IPS-NIHi7 (cell line): ENCODE measurements around the gene CAMSAP1.
A peak's percentile ranks its signal among the peaks of the same experiment; 100 is the strongest.
"Not testable (repeated sequence)": the region's sequence is repeated elsewhere in the genome, so short reads cannot be mapped to it uniquely, and the experiment has no call there.

Source experiments
- DNase-seq: peaks from one replicate; pipeline ENCODE4 v3.0.0; 2012; ENCODE audit warnings: mixed read lengths; ENCODE audit errors: extremely low spot score

Gene CAMSAP1, protein sequence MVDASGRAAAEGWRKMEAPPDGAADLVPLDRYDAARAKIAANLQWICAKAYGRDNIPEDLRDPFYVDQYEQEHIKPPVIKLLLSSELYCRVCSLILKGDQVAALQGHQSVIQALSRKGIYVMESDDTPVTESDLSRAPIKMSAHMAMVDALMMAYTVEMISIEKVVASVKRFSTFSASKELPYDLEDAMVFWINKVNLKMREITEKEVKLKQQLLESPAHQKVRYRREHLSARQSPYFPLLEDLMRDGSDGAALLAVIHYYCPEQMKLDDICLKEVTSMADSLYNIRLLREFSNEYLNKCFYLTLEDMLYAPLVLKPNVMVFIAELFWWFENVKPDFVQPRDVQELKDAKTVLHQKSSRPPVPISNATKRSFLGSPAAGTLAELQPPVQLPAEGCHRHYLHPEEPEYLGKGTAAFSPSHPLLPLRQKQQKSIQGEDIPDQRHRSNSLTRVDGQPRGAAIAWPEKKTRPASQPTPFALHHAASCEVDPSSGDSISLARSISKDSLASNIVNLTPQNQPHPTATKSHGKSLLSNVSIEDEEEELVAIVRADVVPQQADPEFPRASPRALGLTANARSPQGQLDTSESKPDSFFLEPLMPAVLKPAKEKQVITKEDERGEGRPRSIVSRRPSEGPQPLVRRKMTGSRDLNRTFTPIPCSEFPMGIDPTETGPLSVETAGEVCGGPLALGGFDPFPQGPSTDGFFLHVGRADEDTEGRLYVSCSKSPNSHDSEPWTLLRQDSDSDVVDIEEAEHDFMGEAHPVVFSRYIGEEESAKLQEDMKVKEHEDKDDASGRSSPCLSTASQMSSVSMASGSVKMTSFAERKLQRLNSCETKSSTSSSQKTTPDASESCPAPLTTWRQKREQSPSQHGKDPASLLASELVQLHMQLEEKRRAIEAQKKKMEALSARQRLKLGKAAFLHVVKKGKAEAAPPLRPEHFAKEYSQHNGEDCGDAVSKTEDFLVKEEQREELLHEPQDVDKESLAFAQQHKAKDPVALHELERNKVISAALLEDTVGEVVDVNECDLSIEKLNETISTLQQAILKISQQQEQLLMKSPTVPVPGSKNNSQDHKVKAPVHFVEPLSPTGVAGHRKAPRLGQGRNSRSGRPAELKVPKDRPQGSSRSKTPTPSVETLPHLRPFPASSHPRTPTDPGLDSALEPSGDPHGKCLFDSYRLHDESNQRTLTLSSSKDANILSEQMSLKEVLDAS (N-terminal part only)

DNA sequence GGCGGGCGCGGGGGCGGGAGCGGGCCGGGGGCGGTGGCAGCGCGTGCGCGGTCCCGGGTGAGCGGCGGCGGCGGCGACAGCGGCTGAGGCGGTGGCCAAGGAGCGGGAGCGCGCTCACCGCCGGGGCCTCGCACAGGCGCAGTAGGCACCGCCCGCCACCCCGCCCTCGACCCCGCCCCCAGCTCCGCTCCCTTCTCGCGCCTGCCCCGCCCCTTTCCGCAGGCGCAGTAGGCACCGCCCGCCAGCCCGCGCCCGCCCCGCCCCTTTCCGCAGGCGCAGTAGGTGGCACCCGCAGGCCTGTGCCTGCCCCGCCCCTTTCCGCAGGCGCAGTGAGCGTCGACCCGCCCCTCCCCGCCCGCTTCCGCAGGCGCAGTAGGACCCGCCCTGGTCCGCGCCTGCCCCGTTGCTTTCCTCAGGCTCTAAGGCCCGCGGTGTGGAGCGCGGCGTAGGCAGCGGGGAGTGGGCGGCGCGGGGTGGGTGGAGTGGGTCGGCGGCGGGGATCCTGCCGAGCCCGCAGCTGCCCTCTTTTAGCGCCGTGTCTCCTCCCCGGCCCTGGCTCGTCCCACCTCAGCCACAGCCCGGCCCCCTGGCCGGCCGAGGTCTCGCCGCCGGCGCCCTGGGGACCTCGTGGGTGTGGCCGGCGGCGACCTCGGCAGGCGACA lies at the start of gene CAMSAP1:
TSS of gene CAMSAP1 (minus strand) at position 116 of the 662 bp plus-strand sequence. CDS start 387 bp downstream, outside the sequence.
- DNase-seq: peak; percentile 98

DNA sequence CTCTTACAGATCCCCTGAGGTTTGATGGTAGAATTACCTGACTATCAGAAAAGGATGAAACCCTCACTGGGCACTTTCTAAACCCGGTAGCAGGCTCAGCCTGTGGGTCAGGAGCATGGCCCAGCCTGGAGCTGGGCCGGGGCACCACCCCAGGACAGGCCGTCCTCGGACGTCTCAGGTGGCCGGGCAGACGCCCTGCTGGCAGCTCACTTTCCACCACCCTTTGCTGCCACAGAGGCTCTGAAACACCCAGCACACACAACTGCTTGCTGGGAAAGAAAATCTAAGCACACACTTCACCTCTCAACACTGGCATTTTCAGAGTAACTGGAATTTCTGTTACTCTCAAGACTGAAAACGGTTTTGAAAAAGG lies 49.4 kb upstream of the CAMSAP1 start:
- DNase-seq: no peak

DNA sequence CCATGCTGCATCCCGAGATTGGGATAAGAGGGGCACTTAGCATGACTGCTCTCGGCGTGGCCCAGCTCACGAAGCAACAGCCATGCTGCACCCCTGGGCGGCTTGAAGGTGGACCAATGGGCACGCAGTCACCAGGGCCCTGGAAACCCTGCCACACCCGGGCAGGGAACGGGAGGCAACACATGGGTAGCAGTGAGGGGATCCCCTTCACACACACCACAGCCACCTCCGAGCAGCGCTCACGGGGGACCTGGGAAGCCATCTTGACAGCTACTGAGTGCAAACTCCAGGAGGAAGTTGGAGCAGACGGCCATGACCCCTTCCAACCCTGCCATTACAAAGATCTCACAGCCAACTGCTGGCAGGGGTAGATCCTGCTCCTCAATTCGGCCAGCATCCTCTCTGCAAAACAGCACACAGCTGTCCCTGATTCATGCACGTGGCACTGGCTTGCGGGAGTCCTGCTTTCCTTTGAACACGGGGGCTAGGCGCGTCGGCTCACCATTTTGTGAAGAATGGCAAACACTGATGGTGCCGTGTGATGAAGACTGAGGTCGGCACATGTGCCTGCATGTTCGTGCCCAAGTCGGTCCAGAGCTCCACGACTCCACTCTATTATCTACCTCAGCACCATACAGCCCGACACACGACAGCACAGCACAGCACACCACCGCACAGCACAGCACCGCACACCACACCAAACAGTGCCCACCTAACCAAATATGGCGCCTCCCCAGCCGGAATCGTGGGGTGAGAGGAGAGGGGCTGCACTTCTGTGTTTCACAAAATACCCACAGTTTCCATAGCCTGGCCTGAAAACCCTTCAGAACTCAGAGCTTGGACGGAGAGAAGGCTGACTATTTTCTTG lies 48.8 kb upstream of the CAMSAP1 start:
- DNase-seq: no peak

DNA sequence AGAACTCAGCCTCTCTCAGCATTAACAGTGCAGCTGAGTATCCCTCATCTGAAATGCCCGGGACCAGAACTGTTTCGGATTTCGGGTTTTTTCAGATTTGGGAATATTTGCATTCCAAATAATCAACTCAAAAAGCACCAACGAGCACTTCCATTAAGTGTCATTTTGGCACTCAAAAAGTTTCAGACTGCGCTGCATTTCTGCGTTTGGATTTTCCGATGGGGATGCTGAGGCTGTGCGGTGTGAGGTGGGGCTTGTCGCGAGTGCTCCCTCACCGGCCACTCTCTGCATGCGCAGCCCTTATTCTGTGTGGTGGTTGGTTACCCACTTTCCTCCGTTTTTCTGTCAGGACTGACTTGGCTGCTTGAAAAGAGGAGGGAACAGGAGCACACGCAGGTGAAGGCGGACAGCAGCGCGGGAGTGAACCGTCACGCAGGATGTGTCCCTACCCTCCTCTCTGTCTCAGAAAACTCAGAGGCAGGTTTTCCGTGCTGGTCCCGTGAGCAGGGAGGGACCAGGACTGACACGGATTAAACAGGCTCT lies 45.4 kb upstream of the CAMSAP1 start:
- no peak for DNase-seq

DNA sequence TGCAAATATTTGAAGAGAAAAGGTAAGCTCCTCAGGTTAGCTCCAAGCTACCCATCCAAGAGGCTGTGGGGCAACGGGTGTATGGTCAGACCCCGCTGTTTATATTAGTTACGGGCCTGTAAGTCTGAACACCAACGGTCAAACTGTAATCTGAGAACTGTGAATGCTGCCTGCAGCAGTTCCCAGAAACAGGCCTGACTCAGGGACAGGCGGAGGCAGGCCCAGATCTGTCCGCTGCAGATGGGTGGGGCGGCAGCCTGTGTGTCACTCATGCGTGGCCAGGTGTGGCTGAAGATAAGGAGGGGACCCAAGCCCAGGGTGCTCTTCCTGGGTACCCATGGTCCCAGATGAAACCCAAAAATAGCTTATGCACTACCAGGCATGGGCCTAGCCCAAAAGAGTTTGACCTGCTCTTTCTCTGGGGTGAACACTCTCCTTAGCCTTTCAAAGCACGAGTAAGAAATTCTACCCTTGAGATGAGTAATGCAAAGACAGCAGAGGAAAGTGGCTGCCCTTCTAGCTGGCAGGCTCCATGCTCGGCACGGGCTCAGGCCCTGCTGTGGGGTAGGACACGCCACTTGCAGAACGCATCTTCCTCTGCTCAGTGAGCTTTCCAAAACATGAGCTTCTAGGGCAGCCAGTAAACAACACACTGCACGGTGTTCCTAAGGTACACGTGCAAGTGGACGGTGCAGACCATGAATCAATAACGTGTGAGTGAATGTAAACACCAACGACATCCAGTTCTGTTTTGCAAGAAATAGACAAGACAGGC lies 44.7 kb upstream of the CAMSAP1 start:
- no peak for DNase-seq

DNA sequence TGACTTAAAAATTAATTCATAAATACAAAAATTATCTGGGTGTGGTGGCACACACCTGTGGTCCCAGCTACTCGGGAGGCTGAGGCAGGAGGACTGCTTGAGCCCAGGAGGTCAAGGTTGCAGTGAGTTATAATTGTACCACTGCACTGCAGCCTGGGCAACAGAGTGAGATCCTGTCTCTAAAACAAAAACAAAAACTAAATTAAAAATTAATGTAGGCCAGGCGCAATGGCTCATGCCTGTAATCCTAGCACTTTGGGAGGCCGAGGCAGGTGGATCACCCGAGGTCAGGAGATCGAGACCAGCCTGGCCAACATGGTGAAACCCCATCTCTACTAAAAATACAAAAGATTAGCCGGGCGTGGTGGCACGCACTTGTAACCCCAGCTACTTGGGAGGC lies 44.0 kb upstream of the CAMSAP1 start:
- not testable (repeated sequence) for DNase-seq

DNA sequence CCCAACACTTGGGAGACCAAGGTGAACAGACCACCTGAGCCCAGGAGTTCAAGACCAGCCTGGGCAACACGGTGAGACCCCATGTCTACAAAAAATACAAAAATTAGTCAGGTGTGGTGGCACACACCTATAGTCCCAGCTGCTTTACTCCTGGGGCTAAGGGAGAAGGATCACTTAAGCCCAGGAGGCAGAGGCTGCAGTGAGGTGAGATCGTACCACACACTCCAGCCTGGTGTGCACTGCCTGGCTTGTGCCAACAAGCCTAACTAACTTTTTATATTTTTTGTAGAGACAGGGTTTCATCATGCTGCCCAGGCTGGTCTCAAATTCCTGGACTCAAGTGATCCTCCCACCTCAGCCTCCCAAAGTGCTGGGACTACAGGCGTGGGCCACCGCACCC lies 43.5 kb upstream of the CAMSAP1 start:
- not testable (repeated sequence) for DNase-seq

DNA sequence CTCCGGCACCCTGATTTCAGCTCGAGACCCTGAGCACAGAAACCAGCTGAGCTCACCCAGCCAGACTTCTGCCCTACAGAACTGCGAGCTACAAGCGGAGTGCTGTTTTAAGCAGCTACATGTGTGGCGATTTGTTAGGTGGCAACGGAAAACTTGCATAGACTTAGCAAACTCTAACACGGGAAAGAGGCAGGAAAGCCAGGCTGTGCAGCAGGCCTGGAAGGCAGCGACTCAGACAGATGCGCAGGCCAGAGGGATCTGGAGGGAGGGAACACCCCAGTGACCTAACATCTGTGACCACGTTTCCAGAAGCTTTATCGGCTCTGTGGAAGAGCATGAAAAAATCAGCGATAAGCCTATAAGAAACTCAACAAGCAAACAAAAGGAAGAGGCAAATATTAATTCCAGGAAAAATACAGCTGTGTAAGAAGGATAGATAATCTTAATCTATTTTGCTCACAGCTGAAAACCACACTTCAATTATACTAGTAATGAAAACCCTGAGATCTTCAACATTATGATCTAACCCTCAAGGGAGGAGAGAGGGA lies 42.9 kb upstream of the CAMSAP1 start:
- no peak for DNase-seq

DNA sequence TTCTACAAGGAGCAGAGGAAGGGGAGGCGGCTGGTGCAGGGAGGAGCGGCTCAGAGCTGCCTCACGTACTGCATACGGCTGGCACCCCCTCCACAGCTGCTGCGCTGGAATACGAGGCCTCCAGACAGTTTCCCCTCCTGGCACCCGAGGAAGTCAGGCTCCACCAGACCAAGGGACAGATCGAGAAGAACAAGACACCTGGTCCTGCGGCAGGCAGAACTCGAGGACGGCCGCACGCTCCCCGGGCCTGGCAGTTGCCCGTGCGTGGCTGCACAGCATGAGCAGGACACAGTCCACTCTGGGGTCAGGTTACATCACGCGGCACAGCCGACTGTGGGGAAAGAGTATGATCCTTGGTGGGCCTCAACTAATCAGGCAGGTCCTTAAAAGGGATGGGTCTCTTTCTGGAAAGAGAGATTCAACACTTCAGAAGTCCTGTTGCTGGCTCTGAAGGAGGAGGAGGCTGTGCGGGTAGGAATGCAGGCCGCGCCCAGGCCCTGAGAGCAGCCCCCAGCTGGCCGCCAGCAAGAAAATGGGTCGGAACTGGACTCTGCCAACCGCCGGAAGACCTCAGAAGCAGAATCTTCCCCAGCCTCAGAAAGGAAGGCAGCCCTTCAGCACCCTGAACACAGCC lies 42.3 kb upstream of the CAMSAP1 start:
- no peak for DNase-seq

DNA sequence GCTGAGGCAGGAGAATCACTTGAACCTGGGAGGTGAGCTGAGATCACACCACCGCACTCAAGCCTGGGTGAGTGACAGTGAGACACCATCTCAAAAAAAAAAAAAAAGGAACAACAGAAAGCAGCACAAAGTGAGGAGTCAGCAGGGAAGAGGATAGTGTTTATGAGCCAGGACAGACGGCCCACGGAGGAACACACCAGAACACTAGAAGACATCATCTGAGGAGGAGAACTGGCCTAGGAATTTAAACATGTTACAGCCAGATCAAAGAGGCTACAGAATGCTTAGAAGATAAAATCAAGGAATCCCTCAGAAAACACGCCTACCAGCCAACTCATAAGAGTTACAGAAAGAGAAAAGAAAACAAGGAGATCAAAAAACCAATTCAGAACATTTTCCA lies 41.6 kb upstream of the CAMSAP1 start:
- DNase-seq: no peak

DNA sequence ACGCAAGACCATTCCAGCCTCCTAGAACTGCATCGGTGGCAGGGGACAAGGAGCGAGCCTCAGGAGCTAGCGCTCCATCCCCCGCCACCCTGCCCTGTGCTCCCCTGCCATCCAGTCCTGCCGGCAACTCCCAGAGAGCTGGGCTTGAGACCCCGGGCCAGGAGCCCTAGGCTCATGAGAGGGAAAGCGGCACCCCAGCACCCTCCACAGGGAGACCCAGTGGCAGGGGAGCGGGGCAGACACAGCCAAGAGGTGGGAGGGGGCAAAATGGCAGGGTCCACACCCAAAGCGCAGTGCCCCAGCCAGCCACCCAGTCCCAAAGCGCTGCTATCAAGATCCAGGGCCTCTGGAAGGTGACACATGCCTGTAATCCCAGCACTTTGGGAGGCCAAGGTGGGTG lies 41.1 kb upstream of the CAMSAP1 start:
- DNase-seq: no peak

DNA sequence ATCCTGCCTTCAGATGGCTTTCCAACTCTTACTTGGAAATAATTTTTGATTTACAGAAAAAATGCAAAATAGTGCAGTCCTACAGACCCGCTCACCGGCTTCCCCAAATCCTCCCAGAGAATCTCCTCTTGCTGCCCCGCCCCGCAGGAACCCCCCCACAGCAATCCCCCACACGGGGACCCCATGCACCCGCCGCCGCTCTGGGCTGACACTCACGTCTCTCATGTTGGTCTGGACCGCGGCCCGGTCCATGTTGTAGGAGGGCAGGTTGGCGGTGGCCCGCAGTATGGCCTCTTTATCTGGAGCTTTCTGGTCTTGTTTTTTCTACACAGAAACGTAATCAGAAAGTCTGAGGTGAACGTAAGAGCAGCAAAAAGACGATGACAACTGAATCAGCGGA lies 40.2 kb upstream of the CAMSAP1 start:
- DNase-seq: no peak

DNA sequence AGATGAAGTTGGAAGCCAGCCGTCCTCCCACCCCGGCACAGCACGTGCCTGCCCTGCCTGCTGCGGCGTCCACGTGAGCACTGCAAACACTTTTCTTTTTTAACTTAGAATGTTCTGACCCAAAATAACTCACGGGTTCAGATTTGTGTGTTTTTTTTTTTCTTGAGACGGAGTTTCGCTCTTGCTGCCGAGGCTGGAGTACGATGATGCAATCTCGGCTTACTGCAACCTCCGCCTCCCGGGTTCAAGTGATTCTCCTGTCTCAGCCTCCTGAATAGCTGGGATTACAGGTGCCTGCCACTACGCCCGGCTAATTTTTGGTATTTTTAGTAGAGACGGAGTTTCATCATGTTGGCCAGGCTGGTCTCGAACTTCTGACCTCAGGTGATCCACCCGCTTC lies 39.8 kb upstream of the CAMSAP1 start:
- DNase-seq: not testable (repeated sequence)

DNA sequence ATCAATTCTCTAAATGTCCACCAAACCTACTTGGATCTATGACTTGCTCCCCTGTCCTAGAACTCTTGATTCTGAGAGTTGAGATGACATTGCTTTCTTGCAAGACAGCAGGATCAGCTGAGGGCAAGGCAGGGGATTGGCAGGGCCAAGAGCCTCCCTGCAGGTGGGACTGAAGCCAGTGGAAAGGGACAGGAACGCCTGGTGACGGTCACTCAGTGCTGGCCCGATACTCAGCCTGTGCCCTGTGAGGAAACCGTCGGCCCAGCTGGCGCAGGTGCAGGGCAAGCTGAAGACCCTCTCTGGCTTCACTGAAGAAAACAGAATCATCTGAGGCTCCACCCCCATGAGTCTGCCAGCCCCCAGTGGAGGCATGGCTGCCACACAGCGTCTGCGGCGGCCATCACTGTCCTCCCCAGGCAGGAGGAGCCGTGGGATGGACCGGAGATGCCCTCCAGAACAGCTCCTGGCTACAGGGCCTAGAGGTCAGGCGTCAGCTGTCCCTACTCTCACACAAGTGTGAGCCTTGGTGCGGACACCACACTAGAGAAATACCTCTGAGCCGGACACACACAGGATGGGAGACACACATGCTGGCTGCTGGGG lies 39.1 kb upstream of the CAMSAP1 start:
- no peak for DNase-seq

DNA sequence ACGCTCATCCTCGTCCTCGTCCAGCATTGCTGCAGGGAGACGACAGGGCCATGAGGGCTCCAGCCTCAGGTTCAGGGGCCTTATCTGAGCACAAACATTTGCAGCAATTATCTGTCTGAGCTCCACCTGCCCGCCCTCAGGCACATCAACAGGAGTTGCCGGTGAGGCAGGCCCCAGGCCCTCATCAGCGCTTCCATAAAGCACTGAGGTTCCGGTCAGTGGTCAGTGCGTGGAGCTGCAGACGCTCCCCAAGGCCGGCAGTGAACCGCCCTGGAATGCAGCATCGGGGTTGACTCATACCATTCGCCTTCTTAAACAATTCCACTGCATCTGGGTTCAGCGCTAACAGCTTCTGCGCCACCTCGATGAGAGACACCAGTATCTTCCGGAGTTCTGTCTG lies 38.6 kb upstream of the CAMSAP1 start:
- no peak for DNase-seq

DNA sequence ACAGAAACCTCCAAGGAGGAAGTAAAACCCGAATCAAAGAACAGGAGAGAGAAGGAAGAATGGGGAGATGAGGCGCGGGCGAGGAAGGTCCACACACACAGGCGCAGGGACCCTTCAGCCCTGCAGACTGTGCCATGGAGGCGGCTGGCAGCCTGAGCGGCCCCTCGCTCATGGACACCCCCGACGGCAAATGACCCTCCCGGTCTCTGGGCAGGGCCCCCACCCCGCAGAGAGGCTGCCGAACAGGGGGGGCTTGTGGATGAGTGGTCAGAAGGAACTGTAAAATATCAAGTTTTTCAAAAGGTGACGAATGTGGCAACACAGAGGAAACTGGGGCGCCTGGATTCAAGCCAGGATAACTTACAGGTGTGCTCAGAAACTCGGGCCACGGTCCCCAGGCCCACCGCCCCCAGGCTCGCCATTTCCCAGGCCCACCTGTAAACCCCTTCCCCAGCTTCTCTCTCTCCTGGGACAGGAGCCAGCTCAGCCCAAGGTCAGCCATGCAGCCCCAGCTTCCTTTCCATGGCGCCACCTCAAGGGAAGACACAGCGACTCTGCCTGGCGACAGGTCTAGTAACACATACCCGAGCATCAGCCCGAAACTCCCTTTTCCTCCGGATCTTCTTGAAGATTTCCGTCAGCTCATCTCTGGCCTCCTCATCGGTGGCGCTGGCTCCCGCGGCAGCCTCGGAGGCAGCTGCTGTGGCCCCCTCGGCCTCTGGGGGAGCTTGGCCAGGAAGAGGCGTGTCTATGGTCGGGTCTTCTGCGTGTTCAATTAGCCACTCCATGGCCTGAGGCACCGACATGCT lies 37.3 kb upstream of the CAMSAP1 start:
- DNase-seq: no peak

DNA sequence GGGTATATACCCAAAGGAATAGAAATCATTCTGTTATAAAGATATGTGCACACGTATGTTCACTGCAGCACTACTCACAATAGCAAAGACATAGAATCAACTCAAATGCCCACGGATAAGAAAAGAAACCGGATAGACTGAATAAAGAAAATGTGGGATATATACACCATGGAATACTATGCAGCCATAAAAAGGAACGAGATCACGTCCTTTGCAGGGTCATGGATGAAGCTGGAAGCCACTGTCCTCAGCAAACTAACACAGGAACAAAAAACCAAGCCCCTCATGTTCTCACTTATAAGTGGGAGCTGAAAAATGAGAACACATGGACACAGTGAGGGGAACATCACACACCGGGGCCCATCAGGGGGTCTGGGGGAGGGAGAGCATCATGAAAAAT lies 36.3 kb upstream of the CAMSAP1 start:
- DNase-seq: not testable (repeated sequence)
